Astrocyte (in vitro differentiated cells and primary cell): Measurements from ENCODE around the gene HES5.

Experiments used
- EZH2 ChIP-seq: IDR thresholded peaks from 2 replicates; pipeline ENCODE4 v1.6.1; 2012; ENCODE audit warnings: mild to moderate bottlenecking, low read length, inconsistent platforms; ENCODE audit not compliant: insufficient read depth
- TF ChIP-seq, protein P1 (sequence below): IDR thresholded peaks from 2 replicates; pipeline ENCODE4 v1.5.1; 2011; ENCODE audit warnings: low read depth, mild to moderate bottlenecking, inconsistent platforms, low read length, moderate library complexity; ENCODE audit not compliant: insufficient read depth

DNA sequence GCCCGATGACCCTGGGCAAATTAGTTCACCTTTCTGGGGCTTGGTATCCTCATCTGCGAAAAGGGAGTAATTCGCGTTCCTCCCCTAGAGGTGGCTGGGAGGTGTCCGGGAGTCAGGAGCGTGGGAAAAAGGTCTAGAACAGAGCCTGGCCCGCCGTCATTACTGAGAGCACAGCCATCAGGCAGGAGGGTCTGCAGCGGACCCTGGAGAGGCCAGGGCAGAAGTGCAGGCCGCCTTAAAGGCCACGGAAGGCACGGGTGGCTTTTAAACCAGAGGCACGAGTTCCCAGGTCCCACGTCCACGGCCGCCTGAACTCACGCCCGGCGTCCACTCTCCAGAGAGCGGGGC is 4.5 kb downstream of the HES5 start:
- TF ChIP-seq, protein P1, sequence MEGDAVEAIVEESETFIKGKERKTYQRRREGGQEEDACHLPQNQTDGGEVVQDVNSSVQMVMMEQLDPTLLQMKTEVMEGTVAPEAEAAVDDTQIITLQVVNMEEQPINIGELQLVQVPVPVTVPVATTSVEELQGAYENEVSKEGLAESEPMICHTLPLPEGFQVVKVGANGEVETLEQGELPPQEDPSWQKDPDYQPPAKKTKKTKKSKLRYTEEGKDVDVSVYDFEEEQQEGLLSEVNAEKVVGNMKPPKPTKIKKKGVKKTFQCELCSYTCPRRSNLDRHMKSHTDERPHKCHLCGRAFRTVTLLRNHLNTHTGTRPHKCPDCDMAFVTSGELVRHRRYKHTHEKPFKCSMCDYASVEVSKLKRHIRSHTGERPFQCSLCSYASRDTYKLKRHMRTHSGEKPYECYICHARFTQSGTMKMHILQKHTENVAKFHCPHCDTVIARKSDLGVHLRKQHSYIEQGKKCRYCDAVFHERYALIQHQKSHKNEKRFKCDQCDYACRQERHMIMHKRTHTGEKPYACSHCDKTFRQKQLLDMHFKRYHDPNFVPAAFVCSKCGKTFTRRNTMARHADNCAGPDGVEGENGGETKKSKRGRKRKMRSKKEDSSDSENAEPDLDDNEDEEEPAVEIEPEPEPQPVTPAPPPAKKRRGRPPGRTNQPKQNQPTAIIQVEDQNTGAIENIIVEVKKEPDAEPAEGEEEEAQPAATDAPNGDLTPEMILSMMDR = no peak
- no peak for TF ChIP-seq EZH2
